ENCODE results near the gene GNAO1.
A peak's percentile ranks its signal among the peaks of the same experiment; 100 is the strongest.
"Not testable (repeated sequence)": the region's sequence is repeated elsewhere in the genome, so short reads cannot be mapped to it uniquely, and the experiment has no call there.

Gene GNAO1

GRCh38 chr16:56387396-56387795 is 196.1 kb downstream of the GNAO1 start:
- TF ChIP-seq CTCF (conservative IDR thresholded peaks at IDR 0.05) (no peak), ZFX (IDR thresholded peaks at IDR 0.05) (no peak)
- no peak overlapping the region for H3K27ac ChIP-seq

- no peak for TF ChIP-seq ZFX (IDR thresholded peaks at IDR 0.05)
- no peak for TF ChIP-seq CTCF (conservative IDR thresholded peaks at IDR 0.05)
- H3K27ac ChIP-seq = no peak overlapping the region
Measured at GRCh38 chr16:56388209-56388608, 196.9 kb downstream of the GNAO1 start.

GRCh38 chr16:56389554-56389953 is 198.3 kb downstream of the GNAO1 start:
- no peak overlapping the region for H3K27ac ChIP-seq
- TF ChIP-seq ZFX (IDR thresholded peaks at IDR 0.05) = no peak
- no peak for TF ChIP-seq CTCF (conservative IDR thresholded peaks at IDR 0.05)

GRCh38 chr16:56396724-56397123 is 205.4 kb downstream of the GNAO1 start:
- not testable (repeated sequence) for H3K27ac ChIP-seq

GRCh38 chr16:56399047-56399446 is 207.8 kb downstream of the GNAO1 start:
- TF ChIP-seq ZFX (IDR thresholded peaks at IDR 0.05) = no peak
- TF ChIP-seq CTCF (conservative IDR thresholded peaks at IDR 0.05) = no peak
- H3K27ac ChIP-seq = no peak overlapping the region

- no peak for TF ChIP-seq ZFX (IDR thresholded peaks at IDR 0.05)
- TF ChIP-seq CTCF (conservative IDR thresholded peaks at IDR 0.05) = no peak
- no peak overlapping the region for H3K27ac ChIP-seq
Measured at GRCh38 chr16:56399486-56399885, 208.2 kb downstream of the GNAO1 start.

- no peak for TF ChIP-seq ZFX (IDR thresholded peaks at IDR 0.05)
- no peak for TF ChIP-seq CTCF (conservative IDR thresholded peaks at IDR 0.05)
- H3K27ac ChIP-seq = no peak overlapping the region
Measured at GRCh38 chr16:56400458-56400857, 209.2 kb downstream of the GNAO1 start.

GRCh38 chr16:56401482-56401881 is 210.2 kb downstream of the GNAO1 start:
- no peak overlapping the region for H3K27ac ChIP-seq
- TF ChIP-seq CTCF (conservative IDR thresholded peaks at IDR 0.05) (peak; percentile 26), ZFX (IDR thresholded peaks at IDR 0.05) (no peak)
